ENCODE measurements around the gene SPATS2.

The SPATS2 gene

GRCh38 chr12:49442915-49443314 lies 75.7 kb downstream of the SPATS2 start:
- TF ChIP-seq, protein P1, sequence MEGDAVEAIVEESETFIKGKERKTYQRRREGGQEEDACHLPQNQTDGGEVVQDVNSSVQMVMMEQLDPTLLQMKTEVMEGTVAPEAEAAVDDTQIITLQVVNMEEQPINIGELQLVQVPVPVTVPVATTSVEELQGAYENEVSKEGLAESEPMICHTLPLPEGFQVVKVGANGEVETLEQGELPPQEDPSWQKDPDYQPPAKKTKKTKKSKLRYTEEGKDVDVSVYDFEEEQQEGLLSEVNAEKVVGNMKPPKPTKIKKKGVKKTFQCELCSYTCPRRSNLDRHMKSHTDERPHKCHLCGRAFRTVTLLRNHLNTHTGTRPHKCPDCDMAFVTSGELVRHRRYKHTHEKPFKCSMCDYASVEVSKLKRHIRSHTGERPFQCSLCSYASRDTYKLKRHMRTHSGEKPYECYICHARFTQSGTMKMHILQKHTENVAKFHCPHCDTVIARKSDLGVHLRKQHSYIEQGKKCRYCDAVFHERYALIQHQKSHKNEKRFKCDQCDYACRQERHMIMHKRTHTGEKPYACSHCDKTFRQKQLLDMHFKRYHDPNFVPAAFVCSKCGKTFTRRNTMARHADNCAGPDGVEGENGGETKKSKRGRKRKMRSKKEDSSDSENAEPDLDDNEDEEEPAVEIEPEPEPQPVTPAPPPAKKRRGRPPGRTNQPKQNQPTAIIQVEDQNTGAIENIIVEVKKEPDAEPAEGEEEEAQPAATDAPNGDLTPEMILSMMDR (IDR thresholded peaks at IDR 0.05; ENCODE audit: insufficient read depth, low read length, poor library complexity, severe bottlenecking): no peak
- no peaks in the 10 kb centered on the region for H3K27me3 ChIP-seq (replicated peaks; ENCODE audit: control insufficient read depth, insufficient read depth, low read length)

GRCh38 chr12:49446571-49446970 lies 79.3 kb downstream of the SPATS2 start:
- no peak for DNase-seq (ENCODE audit: extremely low read depth, insufficient read length)
- no peak overlapping the region for H3K4me3 ChIP-seq (replicated peaks; ENCODE audit: low read depth, low read length)
- peaks cover 1% of the 10 kb centered on the region for H3K36me3 ChIP-seq (ENCODE audit: control insufficient read depth, insufficient read depth, low read length)
- H3K27me3 ChIP-seq (replicated peaks; ENCODE audit: control insufficient read depth, insufficient read depth, low read length): no peaks in the 10 kb centered on the region
- TF ChIP-seq, protein P1 (IDR thresholded peaks at IDR 0.05; ENCODE audit: insufficient read depth, low read length, poor library complexity, severe bottlenecking): no peak

More at GRCh38 chr12:49442915-49443314, 75.7 kb downstream of the SPATS2 start:
- DNase-seq (ENCODE audit: extremely low read depth, insufficient read length): no peak
- no peak overlapping the region for H3K4me3 ChIP-seq (replicated peaks; ENCODE audit: low read depth, low read length)
- peaks cover 1% of the 10 kb centered on the region for H3K36me3 ChIP-seq (ENCODE audit: control insufficient read depth, insufficient read depth, low read length)

GRCh38 chr12:49448858-49449257 lies 81.6 kb downstream of the SPATS2 start:
- DNase-seq (ENCODE audit: extremely low read depth, insufficient read length): no peak
- TF ChIP-seq, protein P1 (IDR thresholded peaks at IDR 0.05; ENCODE audit: insufficient read depth, low read length, poor library complexity, severe bottlenecking): no peak
- H3K27me3 ChIP-seq (replicated peaks; ENCODE audit: control insufficient read depth, insufficient read depth, low read length): no peaks in the 10 kb centered on the region
- no peak overlapping the region for H3K4me3 ChIP-seq (replicated peaks; ENCODE audit: low read depth, low read length)
- no peaks in the 10 kb centered on the region; the same call in none of the 2 replicates for H3K36me3 ChIP-seq (ENCODE audit: control insufficient read depth, insufficient read depth, low read length)

DNA sequence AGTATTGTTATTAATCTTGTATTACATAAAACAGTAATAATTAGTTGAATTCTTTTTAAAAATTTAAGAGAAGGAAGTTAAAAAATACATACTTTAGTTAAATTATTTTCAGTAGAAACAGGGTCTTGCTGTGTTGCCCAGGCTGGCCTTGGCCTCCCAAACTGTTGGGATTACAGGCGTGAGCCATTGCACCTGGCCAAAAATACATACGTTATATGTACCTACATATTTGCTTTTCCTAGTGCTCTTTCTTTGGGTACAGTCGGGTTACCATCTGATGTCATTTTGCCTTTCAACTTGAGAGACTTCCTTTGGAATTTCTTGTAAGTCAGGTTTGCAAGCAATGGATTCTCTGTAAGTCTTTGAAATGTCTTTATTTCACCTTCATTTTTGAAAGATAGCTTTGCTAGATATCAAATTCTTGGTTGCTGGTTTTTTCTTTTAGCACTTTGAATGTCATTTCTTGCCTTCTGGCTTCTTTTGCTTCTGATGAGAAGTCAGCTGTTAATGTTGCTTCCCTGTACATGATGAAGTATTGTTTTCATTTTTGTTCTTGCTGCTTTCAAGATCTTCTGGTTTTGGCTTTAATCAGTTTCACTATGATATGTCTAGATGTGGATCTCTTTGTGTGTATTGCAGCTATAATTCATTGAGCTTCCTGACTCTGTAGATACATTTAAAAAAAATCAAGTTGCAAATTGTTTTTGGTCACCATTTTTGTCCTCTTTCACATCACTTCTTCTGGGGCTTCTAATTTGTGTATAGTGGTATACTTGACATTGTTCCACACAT lies 84.4 kb downstream of the SPATS2 start:
- Histone ChIP-seq H3K4me3 (replicated peaks; ENCODE audit: low read depth, low read length) (no peak overlapping the region), H3K27me3 (replicated peaks; ENCODE audit: control insufficient read depth, insufficient read depth, low read length) (no peaks in the 10 kb centered on the region), H3K36me3 (ENCODE audit: control insufficient read depth, insufficient read depth, low read length) (no peaks in the 10 kb centered on the region; the same call in 1 of the 2 replicates)
- DNase-seq (ENCODE audit: extremely low read depth, insufficient read length): peak; percentile 10
- TF ChIP-seq, protein P1 (IDR thresholded peaks at IDR 0.05; ENCODE audit: insufficient read depth, low read length, poor library complexity, severe bottlenecking): no peak

DNA sequence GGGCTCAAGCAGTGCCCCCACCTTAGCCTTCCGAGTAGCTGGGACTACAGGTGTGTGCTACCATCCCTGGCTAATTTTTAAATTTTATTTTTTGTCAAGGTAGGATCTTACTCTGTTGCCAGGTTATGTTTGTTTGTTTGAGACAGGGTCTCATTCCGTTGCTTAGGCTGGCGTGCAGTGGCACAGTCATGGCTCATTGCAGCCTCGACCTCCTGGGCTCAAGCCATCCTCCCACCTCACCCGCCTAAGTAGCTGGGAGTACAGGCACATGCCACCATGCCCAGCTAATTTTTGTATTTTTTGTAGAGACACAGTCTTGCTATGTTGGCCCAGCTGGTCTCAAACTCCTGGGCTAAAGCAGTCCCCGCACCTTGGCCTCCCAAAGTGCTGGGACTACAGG lies 88.2 kb downstream of the SPATS2 start:
- Histone ChIP-seq H3K27me3 (replicated peaks; ENCODE audit: control insufficient read depth, insufficient read depth, low read length) (no peaks in the 10 kb centered on the region), H3K36me3 (ENCODE audit: control insufficient read depth, insufficient read depth, low read length) (no peaks in the 10 kb centered on the region; the same call in 1 of the 2 replicates), H3K4me3 (replicated peaks; ENCODE audit: low read depth, low read length) (no peak overlapping the region)
- TF ChIP-seq, protein P1 (IDR thresholded peaks at IDR 0.05; ENCODE audit: insufficient read depth, low read length, poor library complexity, severe bottlenecking): no peak
- no peak for DNase-seq (ENCODE audit: extremely low read depth, insufficient read length)
